Measurements from ENCODE around the gene OLA1.

GRCh38 chr2:174058026-174058425 is 190.3 kb downstream of the OLA1 start:
- TF ChIP-seq EZH2 (IDR thresholded peaks at IDR 0.05; ENCODE audit: borderline replicate concordance, insufficient read depth, low read length, poor library complexity, severe bottlenecking), result no peak
- TF ChIP-seq, protein P1, sequence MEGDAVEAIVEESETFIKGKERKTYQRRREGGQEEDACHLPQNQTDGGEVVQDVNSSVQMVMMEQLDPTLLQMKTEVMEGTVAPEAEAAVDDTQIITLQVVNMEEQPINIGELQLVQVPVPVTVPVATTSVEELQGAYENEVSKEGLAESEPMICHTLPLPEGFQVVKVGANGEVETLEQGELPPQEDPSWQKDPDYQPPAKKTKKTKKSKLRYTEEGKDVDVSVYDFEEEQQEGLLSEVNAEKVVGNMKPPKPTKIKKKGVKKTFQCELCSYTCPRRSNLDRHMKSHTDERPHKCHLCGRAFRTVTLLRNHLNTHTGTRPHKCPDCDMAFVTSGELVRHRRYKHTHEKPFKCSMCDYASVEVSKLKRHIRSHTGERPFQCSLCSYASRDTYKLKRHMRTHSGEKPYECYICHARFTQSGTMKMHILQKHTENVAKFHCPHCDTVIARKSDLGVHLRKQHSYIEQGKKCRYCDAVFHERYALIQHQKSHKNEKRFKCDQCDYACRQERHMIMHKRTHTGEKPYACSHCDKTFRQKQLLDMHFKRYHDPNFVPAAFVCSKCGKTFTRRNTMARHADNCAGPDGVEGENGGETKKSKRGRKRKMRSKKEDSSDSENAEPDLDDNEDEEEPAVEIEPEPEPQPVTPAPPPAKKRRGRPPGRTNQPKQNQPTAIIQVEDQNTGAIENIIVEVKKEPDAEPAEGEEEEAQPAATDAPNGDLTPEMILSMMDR (IDR thresholded peaks at IDR 0.05; ENCODE audit: poor library complexity, severe bottlenecking), result no peak
- no peak for TF ChIP-seq EP300 (conservative IDR thresholded peaks at IDR 0.05; ENCODE audit: poor library complexity, severe bottlenecking)
- no peak for TF ChIP-seq POLR2AphosphoS5 (IDR thresholded peaks at IDR 0.05)
- no peak for TF ChIP-seq TAF1 (IDR thresholded peaks at IDR 0.05; ENCODE audit: low read depth)
